HEK293 (cell line): ENCODE measurements around the gene FRMD5.

Experiments
- CTCF ChIA-PET: fragments of 350-600 bp; formaldehyde crosslinking; extraction: SDS; loops from one replicate; lab custom pipeline; 2021; ENCODE audit warnings: antibody characterized with exemption; lab: Yijun Ruan, JAX
- POLR2A ChIA-PET: fragments of 300-600 bp; formaldehyde crosslinking; extraction: SDS; loops from one replicate; lab custom pipeline; 2020; ENCODE audit warnings: antibody characterized with exemption, inconsistent platforms; lab: Yijun Ruan, JAX
- H3K27ac ChIP-seq: fragments of 200-500 bp; sonication (Bioruptor generic); 2 replicates; pipeline ENCODE4 v1.5.1; 2014; ENCODE audit warnings: low read depth, low read length, control low read depth, inconsistent platforms; ENCODE audit errors: extremely low read depth
- H3K36me3 ChIP-seq, 2 experiments: fragments of 200-500 bp in 1 of 2; sonication (Bioruptor generic) in 1 of 2; 1 replicate in 1 of 2; 2 replicates in 1 of 2; pipeline ENCODE4 v1.5.1; 2014 to 2017; ENCODE audit warnings: inconsistent platforms in 2 of 2, low read length in 2 of 2; ENCODE audit not compliant: control insufficient read depth in 2 of 2, insufficient read depth in 1 of 2
- H3K4me1 ChIP-seq: fragments of 200-500 bp; sonication (Bioruptor generic); 2 replicates; pipeline ENCODE4 v1.5.1; 2014; ENCODE audit warnings: mild to moderate bottlenecking, low read length, inconsistent platforms; ENCODE audit not compliant: control insufficient read depth, insufficient read depth
- H3K4me3 ChIP-seq: 2 replicates; pipeline ENCODE4 v1.5.1; 2011; ENCODE audit warnings: low read depth, mild to moderate bottlenecking, control low read depth, low read length, moderate library complexity
- H3K9me3 ChIP-seq: fragments of 200-500 bp; sonication (Bioruptor generic); 2 replicates; pipeline ENCODE4 v1.5.1; 2014; ENCODE audit warnings: low read depth, low read length, inconsistent platforms; ENCODE audit not compliant: control insufficient read depth, insufficient read depth
- EGR2 ChIP-seq: fragments of 450-650 bp; formaldehyde crosslinking; IDR thresholded peaks from 2 replicates; pipeline ENCODE4 v1.5.1; 2016; ENCODE audit warnings: low read depth, missing biosample characterization, missing genetic modification characterization
- SALL2 ChIP-seq: fragments of 450-650 bp; formaldehyde crosslinking; IDR thresholded peaks from 2 replicates; pipeline ENCODE4 v1.5.0; 2017; ENCODE audit warnings: missing biosample characterization, mild to moderate bottlenecking, missing genetic modification characterization, borderline replicate concordance
- ZBTB6 ChIP-seq: fragments of 450-650 bp; formaldehyde crosslinking; IDR thresholded peaks from 2 replicates; pipeline ENCODE4 v1.5.1; 2017; ENCODE audit warnings: missing biosample characterization, missing genetic modification characterization
- ZFHX2 ChIP-seq: fragments of 450-650 bp; formaldehyde crosslinking; conservative IDR thresholded peaks from 2 replicates; pipeline ENCODE4 v1.5.1; 2016; ENCODE audit warnings: missing biosample characterization, missing genetic modification characterization
- ZFP3 ChIP-seq: fragments of 450-650 bp; formaldehyde crosslinking; IDR thresholded peaks from 2 replicates; pipeline ENCODE4 v1.5.1; 2016; ENCODE audit warnings: low read depth, missing biosample characterization, missing genetic modification characterization
- ZFP41 ChIP-seq: fragments of 450-650 bp; formaldehyde crosslinking; IDR thresholded peaks from 2 replicates; pipeline ENCODE4 v1.5.1; 2016; ENCODE audit warnings: missing biosample characterization, missing genetic modification characterization, borderline replicate concordance
- ZNF174 ChIP-seq: fragments of 450-650 bp; formaldehyde crosslinking; IDR thresholded peaks from 2 replicates; pipeline ENCODE4 v1.5.0; 2017; ENCODE audit warnings: missing biosample characterization, mild to moderate bottlenecking, missing genetic modification characterization
- ZNF202 ChIP-seq: fragments of 450-650 bp; formaldehyde crosslinking; IDR thresholded peaks from 2 replicates; pipeline ENCODE4 v1.5.1; 2016; ENCODE audit warnings: missing biosample characterization, missing genetic modification characterization, borderline replicate concordance
- ZNF302 ChIP-seq: fragments of 450-650 bp; formaldehyde crosslinking; IDR thresholded peaks from 2 replicates; pipeline ENCODE4 v1.5.1; 2016; ENCODE audit warnings: missing biosample characterization, missing genetic modification characterization, low read depth
- ZNF350 ChIP-seq: fragments of 450-650 bp; formaldehyde crosslinking; IDR thresholded peaks from 2 replicates; pipeline ENCODE4 v1.5.0; 2017; ENCODE audit warnings: missing biosample characterization, mild to moderate bottlenecking, missing genetic modification characterization
- ZNF366 ChIP-seq: fragments of 450-650 bp; formaldehyde crosslinking; conservative IDR thresholded peaks from 2 replicates; pipeline ENCODE4 v1.5.1; 2016; ENCODE audit warnings: missing biosample characterization, missing genetic modification characterization
- ZNF37A ChIP-seq: fragments of 450-650 bp; IDR thresholded peaks from 2 replicates; pipeline ENCODE4 v1.5.1; 2018; ENCODE audit warnings: missing biosample characterization, missing genetic modification characterization
- ZNF404 ChIP-seq: fragments of 450-650 bp; formaldehyde crosslinking; IDR thresholded peaks from 2 replicates; pipeline ENCODE4 v1.5.1; 2017; ENCODE audit warnings: missing biosample characterization, missing genetic modification characterization
- ZNF510 ChIP-seq: fragments of 450-650 bp; formaldehyde crosslinking; IDR thresholded peaks from 2 replicates; pipeline ENCODE4 v1.5.1; 2018; ENCODE audit warnings: mild to moderate bottlenecking, missing genetic modification characterization, missing biosample characterization; ENCODE audit not compliant: insufficient replicate concordance
- ZNF837 ChIP-seq: fragments of 450-650 bp; formaldehyde crosslinking; IDR thresholded peaks from 2 replicates; pipeline ENCODE4 v1.5.1; 2016; ENCODE audit warnings: missing biosample characterization, missing genetic modification characterization
- TF ChIP-seq, protein P1 (sequence below): fragments of 450-650 bp; formaldehyde crosslinking; IDR thresholded peaks from 2 replicates; pipeline ENCODE4 v1.5.1; 2017; ENCODE audit warnings: missing biosample characterization, missing genetic modification characterization
- TF ChIP-seq, protein P2 (sequence below): fragments of 450-650 bp; formaldehyde crosslinking; IDR thresholded peaks from 2 replicates; pipeline ENCODE4 v1.5.1; 2017; ENCODE audit warnings: missing biosample characterization, missing genetic modification characterization

FRMD5 gene

GRCh38 chr15:43912208-43912607 is 282.9 kb downstream of the FRMD5 start:
- CTCF ChIA-PET, result no interaction called here
- Histone ChIP-seq H3K9me3 (no peaks in the 10 kb centered on the region), H3K36me3 (peaks cover 0 to 3% of the 10 kb centered on the region in 2 experiments; a peak in 1 of 3 replicates), H3K4me1 (no peaks in the 10 kb centered on the region), H3K4me3 (no peak overlapping the region), H3K27ac (no peak overlapping the region)
- POLR2A ChIA-PET, result no interaction called here
- TF ChIP-seq ZFHX2 (tag by site-specific recombination), result peak; percentile 89
- no peak for TF ChIP-seq ZFP41 (tag by site-specific recombination)
- TF ChIP-seq, protein P1, sequence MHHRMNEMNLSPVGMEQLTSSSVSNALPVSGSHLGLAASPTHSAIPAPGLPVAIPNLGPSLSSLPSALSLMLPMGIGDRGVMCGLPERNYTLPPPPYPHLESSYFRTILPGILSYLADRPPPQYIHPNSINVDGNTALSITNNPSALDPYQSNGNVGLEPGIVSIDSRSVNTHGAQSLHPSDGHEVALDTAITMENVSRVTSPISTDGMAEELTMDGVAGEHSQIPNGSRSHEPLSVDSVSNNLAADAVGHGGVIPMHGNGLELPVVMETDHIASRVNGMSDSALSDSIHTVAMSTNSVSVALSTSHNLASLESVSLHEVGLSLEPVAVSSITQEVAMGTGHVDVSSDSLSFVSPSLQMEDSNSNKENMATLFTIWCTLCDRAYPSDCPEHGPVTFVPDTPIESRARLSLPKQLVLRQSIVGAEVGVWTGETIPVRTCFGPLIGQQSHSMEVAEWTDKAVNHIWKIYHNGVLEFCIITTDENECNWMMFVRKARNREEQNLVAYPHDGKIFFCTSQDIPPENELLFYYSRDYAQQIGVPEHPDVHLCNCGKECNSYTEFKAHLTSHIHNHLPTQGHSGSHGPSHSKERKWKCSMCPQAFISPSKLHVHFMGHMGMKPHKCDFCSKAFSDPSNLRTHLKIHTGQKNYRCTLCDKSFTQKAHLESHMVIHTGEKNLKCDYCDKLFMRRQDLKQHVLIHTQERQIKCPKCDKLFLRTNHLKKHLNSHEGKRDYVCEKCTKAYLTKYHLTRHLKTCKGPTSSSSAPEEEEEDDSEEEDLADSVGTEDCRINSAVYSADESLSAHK (tag by site-specific recombination), result no peak
- TF ChIP-seq EGR2 (tag by site-specific recombination), result peak; percentile 86

DNA sequence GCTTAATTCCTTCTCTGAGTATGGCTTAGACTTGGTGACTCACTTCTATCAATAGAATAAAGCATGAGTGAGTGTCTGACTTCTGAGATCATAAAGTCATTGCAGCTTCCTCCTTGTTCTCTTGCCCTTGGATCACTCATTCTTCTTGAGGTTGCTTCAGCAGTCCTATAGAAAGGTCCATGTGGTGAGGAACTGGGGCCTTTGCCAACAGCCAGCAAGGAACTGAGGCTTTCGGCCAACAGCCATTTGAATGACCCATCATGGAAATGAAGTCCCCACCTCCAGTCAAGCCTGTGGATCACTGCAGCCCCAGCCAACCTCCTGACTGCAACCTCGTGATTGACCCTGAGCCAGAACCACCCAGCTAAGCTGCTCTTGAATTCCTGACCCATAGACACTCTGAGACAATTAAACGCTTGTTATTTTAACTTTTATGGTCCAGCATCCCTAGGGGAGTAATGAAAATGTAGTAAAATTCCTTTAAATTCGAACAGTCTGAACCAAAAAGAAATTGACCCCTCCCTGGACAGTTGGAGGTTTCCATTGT is 283.8 kb downstream of the FRMD5 start:
- H3K4me1 ChIP-seq, result no peaks in the 10 kb centered on the region
- no peak overlapping the region for H3K4me3 ChIP-seq
- TF ChIP-seq ZFP3 (tag by site-specific recombination) (no peak), ZNF350 (tag by site-specific recombination) (no peak)
- no peaks in the 10 kb centered on the region for H3K9me3 ChIP-seq
- no peak overlapping the region for H3K27ac ChIP-seq
- peaks cover 0 to 3% of the 10 kb centered on the region in 2 experiments; a peak in 1 of 3 replicates for H3K36me3 ChIP-seq
- POLR2A ChIA-PET, result no interaction called here
- CTCF ChIA-PET, result no interaction called here

GRCh38 chr15:43908516-43909050 is 286.5 kb downstream of the FRMD5 start:
- H3K4me3 ChIP-seq, result no peak overlapping the region
- TF ChIP-seq ZNF202 (tag by site-specific recombination), result no peak
- no peak for TF ChIP-seq ZNF404 (tag by site-specific recombination)
- no peak for TF ChIP-seq ZNF174 (tag by site-specific recombination)
- no peak for TF ChIP-seq ZNF366 (tag by site-specific recombination)
- TF ChIP-seq ZNF302 (tag by site-specific recombination), result no peak
- TF ChIP-seq ZBTB6 (tag by site-specific recombination), result no peak
- TF ChIP-seq ZNF37A (tag by site-specific recombination), result no peak
- TF ChIP-seq, protein P2, sequence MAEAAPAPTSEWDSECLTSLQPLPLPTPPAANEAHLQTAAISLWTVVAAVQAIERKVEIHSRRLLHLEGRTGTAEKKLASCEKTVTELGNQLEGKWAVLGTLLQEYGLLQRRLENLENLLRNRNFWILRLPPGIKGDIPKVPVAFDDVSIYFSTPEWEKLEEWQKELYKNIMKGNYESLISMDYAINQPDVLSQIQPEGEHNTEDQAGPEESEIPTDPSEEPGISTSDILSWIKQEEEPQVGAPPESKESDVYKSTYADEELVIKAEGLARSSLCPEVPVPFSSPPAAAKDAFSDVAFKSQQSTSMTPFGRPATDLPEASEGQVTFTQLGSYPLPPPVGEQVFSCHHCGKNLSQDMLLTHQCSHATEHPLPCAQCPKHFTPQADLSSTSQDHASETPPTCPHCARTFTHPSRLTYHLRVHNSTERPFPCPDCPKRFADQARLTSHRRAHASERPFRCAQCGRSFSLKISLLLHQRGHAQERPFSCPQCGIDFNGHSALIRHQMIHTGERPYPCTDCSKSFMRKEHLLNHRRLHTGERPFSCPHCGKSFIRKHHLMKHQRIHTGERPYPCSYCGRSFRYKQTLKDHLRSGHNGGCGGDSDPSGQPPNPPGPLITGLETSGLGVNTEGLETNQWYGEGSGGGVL (tag by site-specific recombination), result no peak
- TF ChIP-seq ZNF510 (tag by site-specific recombination), result no peak
- TF ChIP-seq SALL2 (tag by site-specific recombination), result no peak
- TF ChIP-seq ZNF837 (tag by site-specific recombination), result no peak
- POLR2A ChIA-PET, result no interaction called here
- no peaks in the 10 kb centered on the region for H3K4me1 ChIP-seq
- peaks cover 0 to 7% of the 10 kb centered on the region in 2 experiments; a peak in 2 of 3 replicates for H3K36me3 ChIP-seq
- H3K9me3 ChIP-seq, result no peaks in the 10 kb centered on the region
- H3K27ac ChIP-seq, result no peak overlapping the region
- CTCF ChIA-PET, result no interaction called here
